Left renal pelvis (tissue), 4 donors: ENCODE data around the gene DOHH. TPM values are rescaled to one million over a fixed set of nuclear protein-coding genes. Genes with fewer than 3 reads are reported as not detected.
"Not testable (repeated sequence)": the region's sequence is repeated elsewhere in the genome, so short reads cannot be mapped to it uniquely, and the experiment has no call there.

Experiments
- DNase-seq, 4 donors: peaks; one replicate each; pipeline ENCODE4 v3.0.0-alpha.2; 2013; ENCODE audit warnings: low read depth in 4 of 4, low spot score in 3 of 4
- polyA plus RNA-seq, 4 donors: library from polyadenylated mRNA; unstranded; fragments of 120-200 nt; gene quantifications; one replicate each; pipeline ENCODE4 v1.2.1, GENCODE V29; 2013; ENCODE audit not compliant: insufficient read length in 4 of 4

DOHH gene
- polyA plus RNA-seq, 4 donors, result 4.7 to 11.4 (median 6.2) TPM

- not testable (repeated sequence) for DNase-seq
These were observed 53.8 kb downstream of the DOHH start for GRCh38 chr19:3446657-3447056.

DNA sequence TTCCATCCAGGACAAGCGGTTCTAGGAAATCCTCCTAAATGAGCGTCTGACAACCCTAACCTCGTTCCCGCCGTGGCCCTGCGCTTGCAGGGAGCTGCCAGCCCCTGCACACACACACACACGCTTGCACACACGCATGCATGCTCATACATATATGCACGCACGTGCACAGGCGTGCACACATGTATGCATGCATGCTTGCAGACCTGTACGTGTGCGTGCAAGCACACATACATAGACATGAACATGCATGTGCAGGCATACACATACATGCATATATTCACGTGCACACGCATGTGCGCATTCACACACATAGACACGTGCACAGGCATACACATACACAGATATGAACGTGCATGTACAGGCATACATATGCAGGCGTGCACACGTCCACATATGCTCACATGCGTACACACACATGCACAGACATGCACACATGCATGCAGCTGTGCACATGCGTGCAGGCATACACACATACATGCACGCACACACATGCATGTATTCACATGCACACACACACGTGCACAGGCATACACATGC, 55.7 kb downstream of the DOHH start:
- DNase-seq, result no peak

DNA sequence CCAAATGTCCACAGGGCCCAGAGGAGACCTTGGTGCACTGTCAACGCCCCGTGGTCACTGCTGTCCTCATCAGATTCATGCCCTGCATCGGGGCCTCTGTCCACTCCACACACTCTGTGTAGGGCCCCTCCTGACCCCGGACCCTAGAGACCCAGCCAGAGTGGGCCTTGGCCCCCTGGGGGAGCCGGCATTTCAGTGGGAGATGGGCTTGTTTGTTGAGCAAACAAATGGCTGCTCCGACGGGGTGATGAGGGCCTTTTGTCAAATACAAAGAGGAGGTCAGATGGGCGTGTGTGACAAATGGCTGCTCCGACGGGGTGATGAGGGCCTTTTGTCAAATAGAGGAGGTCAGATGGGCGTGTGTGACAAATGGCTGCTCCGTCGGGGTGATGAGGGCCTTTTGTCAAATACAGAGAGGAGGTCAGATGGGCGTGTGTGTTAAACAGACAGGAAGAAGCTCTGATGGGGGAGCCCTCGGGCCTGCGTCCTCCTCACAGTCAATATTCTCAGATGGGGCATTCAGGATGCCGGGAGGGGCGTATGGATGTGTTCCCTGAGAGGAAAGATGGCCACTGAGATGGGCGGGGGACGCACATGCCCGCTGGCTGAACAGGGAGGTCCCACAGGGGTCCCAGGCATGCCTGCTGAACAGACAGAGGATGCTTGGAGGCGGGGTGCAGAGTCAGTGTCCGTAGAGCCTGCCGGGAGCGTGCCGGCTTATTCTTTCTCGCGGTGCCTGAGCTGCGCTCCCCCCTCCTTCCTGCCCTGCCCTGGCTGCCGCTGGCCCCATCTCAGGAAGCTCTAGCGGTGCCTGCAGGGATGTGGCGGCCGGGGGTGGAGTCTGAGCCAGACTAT, 56.4 kb downstream of the DOHH start:
- no peak for DNase-seq

GRCh38 chr19:3442487-3443071, 57.9 kb downstream of the DOHH start:
- no peak for DNase-seq

DNA sequence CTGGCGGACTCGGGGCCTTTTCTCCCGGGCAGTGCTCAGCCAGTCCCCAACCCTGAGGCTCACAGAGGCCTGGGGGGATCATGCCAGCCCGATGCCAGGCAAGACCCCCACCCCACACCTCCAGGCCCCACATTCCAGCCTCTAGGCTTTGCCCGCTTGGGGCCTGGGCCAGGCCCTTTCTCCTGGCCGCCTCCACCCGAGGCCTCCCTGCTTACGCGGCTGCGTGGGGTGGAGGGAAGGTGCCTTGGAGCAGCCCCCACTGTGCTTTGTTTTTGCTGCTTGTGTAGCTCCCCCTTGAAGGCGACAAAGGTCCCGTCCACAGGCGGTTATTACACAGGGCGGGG, 58.5 kb downstream of the DOHH start:
- no peak for DNase-seq

- DNase-seq, result no peak
These were observed 59.1 kb downstream of the DOHH start for GRCh38 chr19:3441089-3441985.

Other genes with a start within 250 kb of the DOHH start
- gene NFIC, start 134.1 kb downstream of the DOHH start, polyA plus RNA-seq, result 10 to 100 TPM; 21.7 to 57.6 (median 26.6) TPM
- gene SMIM24, start 20.1 kb downstream of the DOHH start, polyA plus RNA-seq, result 100 to 1,000 TPM in 3 of 4 donors, 10 to 100 TPM in 1; 13.5 to 564 (median 408) TPM
- gene SMIM44, start 17.2 kb downstream of the DOHH start, polyA plus RNA-seq, result under 1 TPM in 1 of 4 donors, not detected in 3; 0.32 TPM
- gene FZR1, start 5.6 kb upstream of the DOHH start, polyA plus RNA-seq, result 10 to 100 TPM; 43.2 to 59.0 (median 50.0) TPM
- 1 to 10 TPM; 2.7 to 7.7 (median 3.5) TPM for gene TEKTIP1, start 38.5 kb upstream of the DOHH start, polyA plus RNA-seq
- 10 to 100 TPM; 31.5 to 68.4 (median 49.5) TPM for gene MFSD12, start 56.9 kb upstream of the DOHH start, polyA plus RNA-seq
- gene HMG20B, start 72.3 kb upstream of the DOHH start, polyA plus RNA-seq, result 10 to 100 TPM; 57.9 to 96.7 (median 69.9) TPM
- 1 to 10 TPM; 1.1 to 3.5 (median 3.0) TPM for gene GIPC3, start 84.8 kb upstream of the DOHH start, polyA plus RNA-seq
- 1 to 10 TPM; 1.4 to 3.9 (median 3.2) TPM for gene TBXA2R, start 106.2 kb upstream of the DOHH start, polyA plus RNA-seq
- gene CACTIN, start 126.1 kb upstream of the DOHH start, polyA plus RNA-seq, result 10 to 100 TPM; 17.8 to 30.4 (median 22.2) TPM
- 10 to 100 TPM; 20.3 to 33.2 (median 23.5) TPM for gene PIP5K1C, start 199.8 kb upstream of the DOHH start, polyA plus RNA-seq
- 10 to 100 TPM in 2 of 4 donors, 1 to 10 TPM in 1, under 1 TPM in 1; 0.89 to 17.2 (median 8.7) TPM for gene TJP3, start 207.7 kb upstream of the DOHH start, polyA plus RNA-seq